ENCODE measurements around the gene NAB1.

DNA sequence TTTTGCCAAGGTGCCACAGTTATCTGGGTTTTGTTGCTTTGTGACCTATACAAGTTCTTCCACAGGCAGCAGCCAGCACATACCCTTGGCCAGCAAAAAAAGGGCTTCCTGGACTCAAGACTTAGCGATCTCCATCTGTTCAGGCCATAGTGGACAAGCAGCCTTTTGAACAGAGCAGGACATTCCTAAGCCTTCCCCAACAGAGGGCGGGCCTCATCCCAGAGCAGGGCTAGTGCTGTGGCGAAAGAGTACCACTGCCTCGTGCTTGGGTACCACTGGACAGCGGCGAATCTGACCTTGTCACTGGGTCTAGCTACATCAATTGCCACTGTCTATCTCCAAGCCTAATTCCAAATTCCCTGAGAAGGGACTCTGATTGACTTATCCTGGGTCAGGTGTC, 56.4 kb downstream of the NAB1 start:
- TF ChIP-seq, protein P1, sequence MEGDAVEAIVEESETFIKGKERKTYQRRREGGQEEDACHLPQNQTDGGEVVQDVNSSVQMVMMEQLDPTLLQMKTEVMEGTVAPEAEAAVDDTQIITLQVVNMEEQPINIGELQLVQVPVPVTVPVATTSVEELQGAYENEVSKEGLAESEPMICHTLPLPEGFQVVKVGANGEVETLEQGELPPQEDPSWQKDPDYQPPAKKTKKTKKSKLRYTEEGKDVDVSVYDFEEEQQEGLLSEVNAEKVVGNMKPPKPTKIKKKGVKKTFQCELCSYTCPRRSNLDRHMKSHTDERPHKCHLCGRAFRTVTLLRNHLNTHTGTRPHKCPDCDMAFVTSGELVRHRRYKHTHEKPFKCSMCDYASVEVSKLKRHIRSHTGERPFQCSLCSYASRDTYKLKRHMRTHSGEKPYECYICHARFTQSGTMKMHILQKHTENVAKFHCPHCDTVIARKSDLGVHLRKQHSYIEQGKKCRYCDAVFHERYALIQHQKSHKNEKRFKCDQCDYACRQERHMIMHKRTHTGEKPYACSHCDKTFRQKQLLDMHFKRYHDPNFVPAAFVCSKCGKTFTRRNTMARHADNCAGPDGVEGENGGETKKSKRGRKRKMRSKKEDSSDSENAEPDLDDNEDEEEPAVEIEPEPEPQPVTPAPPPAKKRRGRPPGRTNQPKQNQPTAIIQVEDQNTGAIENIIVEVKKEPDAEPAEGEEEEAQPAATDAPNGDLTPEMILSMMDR (IDR thresholded peaks at IDR 0.05), result no peak
- TF ChIP-seq EZH2phosphoT487 (IDR thresholded peaks at IDR 0.05), result no peak
- no peak for TF ChIP-seq EZH2 (IDR thresholded peaks at IDR 0.05)
